PFSK-1 (cell line): ENCODE data around the gene ELMO1.

Source experiments
- FOXP2 ChIP-seq: optimal IDR thresholded peaks from 2 replicates; pipeline ENCODE3; 2011; ENCODE audit warnings: borderline replicate concordance, control low read depth, inconsistent platforms; ENCODE audit not compliant: insufficient read depth; ENCODE audit errors: extremely low read length, extremely low read depth
- POLR2AphosphoS5 ChIP-seq: IDR thresholded peaks from 2 replicates; pipeline ENCODE4 v1.6.1; 2012; ENCODE audit warnings: low read depth, mild to moderate bottlenecking, control low read depth, low read length, moderate library complexity
- SIN3A ChIP-seq: IDR thresholded peaks from 2 replicates; pipeline ENCODE4 v1.6.1; 2012; ENCODE audit warnings: mild to moderate bottlenecking, low read length, moderate library complexity, borderline replicate concordance; ENCODE audit not compliant: insufficient read depth
- TAF1 ChIP-seq: IDR thresholded peaks from 2 replicates; pipeline ENCODE4 v1.6.1; 2012; ENCODE audit warnings: low read length, control low read depth, borderline replicate concordance; ENCODE audit not compliant: insufficient read depth
- TF ChIP-seq, protein P1 (sequence below), 2 experiments: IDR thresholded peaks; 2 replicates each; pipeline versions ENCODE4 v1.6.1 to v1.8.0; 2011 to 2012; ENCODE audit warnings: low read depth in 2 of 2, low read length in 2 of 2, control low read depth in 1 of 2, inconsistent platforms in 1 of 2, mild to moderate bottlenecking in 1 of 2, moderate library complexity in 1 of 2; ENCODE audit not compliant: insufficient read depth in 1 of 2

DNA sequence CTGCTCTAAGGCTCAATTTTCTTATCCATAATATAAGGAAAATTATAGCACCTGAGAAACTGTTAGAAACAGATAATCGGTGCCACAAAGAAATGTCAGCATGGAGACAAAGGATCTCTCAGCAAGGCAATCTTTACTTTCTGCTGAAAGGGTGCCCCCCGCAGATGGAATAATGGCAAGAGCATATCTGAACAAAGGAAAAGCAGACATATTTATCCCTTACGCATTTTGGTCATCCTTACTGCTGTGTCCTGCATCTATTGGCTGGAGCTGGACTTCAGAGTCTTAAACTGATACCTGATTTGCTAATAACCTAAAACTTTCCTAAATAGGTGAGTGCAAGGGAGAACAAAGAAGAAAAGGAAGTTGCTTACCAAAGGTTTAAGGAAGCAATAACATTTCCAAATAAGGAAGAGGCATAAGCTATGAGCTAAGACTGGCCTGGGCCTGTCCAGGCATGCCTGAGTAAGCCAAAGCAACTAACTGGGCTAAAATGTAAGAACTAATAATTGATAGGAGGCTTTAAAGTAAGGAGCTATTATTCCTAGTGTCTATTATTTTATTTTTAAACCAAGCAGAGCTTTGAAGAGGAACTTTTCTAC is 39.6 kb upstream of the ELMO1 start:
- TF ChIP-seq TAF1 (no peak), POLR2AphosphoS5 (no peak), SIN3A (no peak), FOXP2 (no peak)
- TF ChIP-seq, protein P1, sequence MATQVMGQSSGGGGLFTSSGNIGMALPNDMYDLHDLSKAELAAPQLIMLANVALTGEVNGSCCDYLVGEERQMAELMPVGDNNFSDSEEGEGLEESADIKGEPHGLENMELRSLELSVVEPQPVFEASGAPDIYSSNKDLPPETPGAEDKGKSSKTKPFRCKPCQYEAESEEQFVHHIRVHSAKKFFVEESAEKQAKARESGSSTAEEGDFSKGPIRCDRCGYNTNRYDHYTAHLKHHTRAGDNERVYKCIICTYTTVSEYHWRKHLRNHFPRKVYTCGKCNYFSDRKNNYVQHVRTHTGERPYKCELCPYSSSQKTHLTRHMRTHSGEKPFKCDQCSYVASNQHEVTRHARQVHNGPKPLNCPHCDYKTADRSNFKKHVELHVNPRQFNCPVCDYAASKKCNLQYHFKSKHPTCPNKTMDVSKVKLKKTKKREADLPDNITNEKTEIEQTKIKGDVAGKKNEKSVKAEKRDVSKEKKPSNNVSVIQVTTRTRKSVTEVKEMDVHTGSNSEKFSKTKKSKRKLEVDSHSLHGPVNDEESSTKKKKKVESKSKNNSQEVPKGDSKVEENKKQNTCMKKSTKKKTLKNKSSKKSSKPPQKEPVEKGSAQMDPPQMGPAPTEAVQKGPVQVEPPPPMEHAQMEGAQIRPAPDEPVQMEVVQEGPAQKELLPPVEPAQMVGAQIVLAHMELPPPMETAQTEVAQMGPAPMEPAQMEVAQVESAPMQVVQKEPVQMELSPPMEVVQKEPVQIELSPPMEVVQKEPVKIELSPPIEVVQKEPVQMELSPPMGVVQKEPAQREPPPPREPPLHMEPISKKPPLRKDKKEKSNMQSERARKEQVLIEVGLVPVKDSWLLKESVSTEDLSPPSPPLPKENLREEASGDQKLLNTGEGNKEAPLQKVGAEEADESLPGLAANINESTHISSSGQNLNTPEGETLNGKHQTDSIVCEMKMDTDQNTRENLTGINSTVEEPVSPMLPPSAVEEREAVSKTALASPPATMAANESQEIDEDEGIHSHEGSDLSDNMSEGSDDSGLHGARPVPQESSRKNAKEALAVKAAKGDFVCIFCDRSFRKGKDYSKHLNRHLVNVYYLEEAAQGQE (IDR thresholded peaks at IDR 0.05; ENCODE audit: insufficient read depth in 1 of 2, low read depth in 2 of 2, low read length in 2 of 2): no peak
